Fibroblast of lung (primary cell): ENCODE data around the gene C2orf76.

Source experiments
- CTCF ChIP-seq, 2 donors: IDR thresholded peaks in 1 of 2; conservative IDR thresholded peaks in 1 of 2; 1 replicate in 1 of 2; 2 replicates in 1 of 2; pipeline ENCODE4 v1.5.1; 2011 to 2012; ENCODE audit warnings: low read length in 2 of 2, control low read depth in 1 of 2, inconsistent platforms in 1 of 2, low read depth in 1 of 2, mild to moderate bottlenecking in 1 of 2
- EZH2 ChIP-seq: IDR thresholded peaks from 2 replicates; pipeline ENCODE4 v1.5.1; 2012; ENCODE audit warnings: low read length, control low read depth, mild to moderate bottlenecking; ENCODE audit errors: missing control alignments

GRCh38 chr2:119389615-119390306 lies 23.1 kb upstream of the C2orf76 start:
- TF ChIP-seq CTCF (conservative IDR thresholded peaks at IDR 0.05 in 1 of 2, IDR thresholded peaks at IDR 0.05 in 1 of 2; ENCODE audit: low read depth in 1 of 2, low read length in 2 of 2) (no peak), EZH2 (no peak)
